IMR-90 (cell line): Measurements from ENCODE around the gene ACTMAP. TPM values are rescaled to one million over a fixed set of nuclear protein-coding genes. Genes with fewer than 3 reads are reported as not detected.

Experiments used
- ATAC-seq: fragments of 200-7000 bp; cut with Tn5 transposase; 2 replicates; pipeline ENCODE4 v1.9.1; 2020; ENCODE audit warnings: low read depth, mild to moderate bottlenecking, moderate library complexity
- BruUV-seq: library from RNA; stranded (reverse); fragments of 400-500 nt; replicated peaks from 2 replicates; lab custom pipeline; 2021; lab: Mats Ljungman, UMichigan
- CTCF ChIA-PET: fragments of 300-600 bp; formaldehyde crosslinking; extraction: SDS; loops from one replicate; lab custom pipeline; 2021; ENCODE audit warnings: antibody characterized with exemption; lab: Yijun Ruan, JAX
- POLR2A ChIA-PET: fragments of 300-600 bp; sonication (Branson Sonifier 250); formaldehyde crosslinking; loops from one replicate; lab custom pipeline; 2022; ENCODE audit warnings: antibody characterized with exemption; ENCODE audit not compliant: unreplicated experiment; lab: Charles Lee
- DNase-seq: peaks from one replicate; pipeline ENCODE4 v3.0.0; 2013
- H2AFZ ChIP-seq: replicated peaks from 2 replicates; pipeline ENCODE3; 2013; ENCODE audit warnings: low read length, mild to moderate bottlenecking; ENCODE audit not compliant: poor library complexity
- H2AK5ac ChIP-seq: 2 replicates; pipeline ENCODE4 v1.6.1; 2013; ENCODE audit warnings: low read depth, low read length, inconsistent platforms
- H2AK9ac ChIP-seq: replicated peaks from 2 replicates; pipeline ENCODE3; 2013; ENCODE audit warnings: mild to moderate bottlenecking, low read depth, low read length, moderate library complexity; ENCODE audit not compliant: poor library complexity
- H2BK120ac ChIP-seq: 2 replicates; pipeline ENCODE4 v1.6.1; 2013; ENCODE audit warnings: low read depth, low read length, inconsistent platforms
- H2BK15ac ChIP-seq: 3 replicates; pipeline ENCODE4 v1.6.1; 2013; ENCODE audit warnings: low read depth, low read length, inconsistent platforms
- H2BK20ac ChIP-seq: 2 replicates; pipeline ENCODE4 v1.6.1; 2013; ENCODE audit warnings: low read depth, mild to moderate bottlenecking, inconsistent platforms, low read length, moderate library complexity
- H2BK5ac ChIP-seq: 2 replicates; pipeline ENCODE4 v1.6.1; 2013; ENCODE audit warnings: mild to moderate bottlenecking, low read depth, low read length, inconsistent platforms; ENCODE audit not compliant: poor library complexity, severe bottlenecking
- H3K14ac ChIP-seq: replicated peaks from 2 replicates; pipeline ENCODE4 v1.6.1; 2013; ENCODE audit warnings: low read depth, low read length, inconsistent platforms
- H3K18ac ChIP-seq: 2 replicates; pipeline ENCODE4 v1.6.1; 2013; ENCODE audit warnings: low read depth, low read length, control low read depth
- H3K23ac ChIP-seq: 2 replicates; pipeline ENCODE4 v1.6.1; 2013; ENCODE audit warnings: low read depth, low read length, inconsistent platforms
- H3K27ac ChIP-seq: 2 replicates; pipeline ENCODE4 v1.5.1; 2013; ENCODE audit warnings: mild to moderate bottlenecking, control low read depth, low read length; ENCODE audit not compliant: insufficient read depth
- H3K27me3 ChIP-seq: 2 replicates; pipeline ENCODE4 v1.6.1; 2013; ENCODE audit warnings: low read length; ENCODE audit not compliant: control insufficient read depth, insufficient read depth
- H3K36me3 ChIP-seq: 2 replicates; pipeline ENCODE4 v1.6.1; 2013; ENCODE audit warnings: low read length, mixed read lengths; ENCODE audit not compliant: control insufficient read depth, insufficient read depth
- H3K4ac ChIP-seq: 2 replicates; pipeline ENCODE4 v1.6.1; 2013; ENCODE audit warnings: low read depth, low read length, inconsistent platforms
- H3K4me1 ChIP-seq: 2 replicates; pipeline ENCODE4 v1.6.1; 2013; ENCODE audit warnings: low read length, mixed read lengths; ENCODE audit not compliant: control insufficient read depth, insufficient read depth
- H3K4me2 ChIP-seq: 2 replicates; pipeline ENCODE4 v1.6.1; 2013; ENCODE audit warnings: low read depth, mild to moderate bottlenecking, control low read depth, low read length, moderate library complexity
- H3K4me3 ChIP-seq: 2 replicates; pipeline ENCODE4 v1.5.1; 2013; ENCODE audit warnings: low read depth, mild to moderate bottlenecking, control low read depth, low read length, moderate library complexity; ENCODE audit not compliant: insufficient read depth
- H3K56ac ChIP-seq: 2 replicates; pipeline ENCODE4 v1.6.1; 2013; ENCODE audit warnings: low read length, inconsistent platforms; ENCODE audit not compliant: insufficient read depth; ENCODE audit errors: extremely low read depth
- H3K79me1 ChIP-seq, 2 experiments: 2 replicates each; pipeline ENCODE4 v1.6.1; 2013; ENCODE audit warnings: low read length in 2 of 2, inconsistent platforms in 1 of 2, low read depth in 1 of 2
- H3K9ac ChIP-seq: 2 replicates; pipeline ENCODE4 v1.6.1; 2013; ENCODE audit warnings: low read depth, low read length, control low read depth
- H3K9me1 ChIP-seq: 2 replicates; pipeline ENCODE4 v1.6.1; 2013; ENCODE audit warnings: low read length, inconsistent platforms; ENCODE audit not compliant: insufficient read depth
- H3K9me3 ChIP-seq: 2 replicates; pipeline ENCODE4 v1.6.1; 2013; ENCODE audit warnings: low read length; ENCODE audit not compliant: control insufficient read depth, insufficient read depth
- H4K20me1 ChIP-seq: 2 replicates; pipeline ENCODE4 v1.6.1; 2013; ENCODE audit warnings: low read length, inconsistent platforms; ENCODE audit not compliant: insufficient read depth
- H4K5ac ChIP-seq: 2 replicates; pipeline ENCODE4 v1.6.1; 2013; ENCODE audit warnings: mild to moderate bottlenecking, low read depth, low read length, control low read depth
- H4K8ac ChIP-seq, 2 experiments: 2 replicates each; pipeline ENCODE4 v1.6.1; 2013; ENCODE audit warnings: low read depth in 2 of 2, low read length in 2 of 2, control low read depth in 1 of 2, inconsistent platforms in 1 of 2
- H4K91ac ChIP-seq: 2 replicates; pipeline ENCODE4 v1.6.1; 2013; ENCODE audit warnings: low read depth, low read length, inconsistent platforms; ENCODE audit not compliant: insufficient read depth
- CEBPB ChIP-seq: IDR thresholded peaks from 2 replicates; pipeline ENCODE4 v1.6.1; 2012; ENCODE audit warnings: low read depth, low read length, improper control_type of control experiment
- CHD1 ChIP-seq: IDR thresholded peaks from 2 replicates; pipeline ENCODE4 v1.6.1; 2012; ENCODE audit warnings: low read depth, low read length, improper control_type of control experiment
- RAD21 ChIP-seq: IDR thresholded peaks from 2 replicates; pipeline ENCODE4 v1.6.1; 2012; ENCODE audit warnings: low read length, improper control_type of control experiment
- RCOR1 ChIP-seq: IDR thresholded peaks from 2 replicates; pipeline ENCODE4 v1.6.1; 2012; ENCODE audit warnings: mild to moderate bottlenecking, low read length, improper control_type of control experiment; ENCODE audit not compliant: insufficient replicate concordance
- SMC3 ChIP-seq: fragments of 150-350 bp; IDR thresholded peaks from 2 replicates; pipeline ENCODE4 v1.6.1; 2016; ENCODE audit warnings: low read depth, mild to moderate bottlenecking, antibody characterized with exemption, low read length, moderate library complexity
- WGBS, 2 experiments: methylation state at CpG; one replicate each; pipeline versions ENCODE4 v1.1.5 to v1.1.7; 2013; ENCODE audit warnings: missing lambda C conversion rate in 2 of 2; ENCODE audit not compliant: insufficient read length in 1 of 2; ENCODE audit errors: extremely low coverage in 2 of 2; 5-methylcytosine and 5-hydroxymethylcytosine counted together
- dilution Hi-C: fragments of 300-500 bp; cut with HindIII; formaldehyde crosslinking; loops from one replicate; pipeline ENCODE4 v1.14.3; 2018; ENCODE audit warnings: low sequenced_read_pairs; ENCODE audit not compliant: unreplicated experiment
- in situ Hi-C: fragments of 300-500 bp; cut with MboI; formaldehyde crosslinking; loops from 3 replicates; pipeline ENCODE4 v1.14.3; 2019; ENCODE audit warnings: low sequenced_read_pairs, inconsistent platforms, mixed read lengths
- intact Hi-C: fragments of 100-400 bp; cut with micrococcal nuclease; formaldehyde crosslinking; loops from 2 replicates; pipeline ENCODE4 v1.10.0; 2022
- polyA plus RNA-seq, 3 experiments: library from polyadenylated mRNA; depleted of rRNA; stranded (reverse); fragments of >200 nt; gene quantifications; 2 replicates each; pipeline ENCODE4 v1.2.3, GENCODE V29; 2012; ENCODE audit warnings: low replicate concordance in 1 of 3
- total RNA-seq: library from RNA; depleted of rRNA; stranded (reverse); fragments of >200 nt; gene quantifications from 2 replicates; pipeline ENCODE4 v1.2.3, GENCODE V29; 2012

Gene ACTMAP
- total and polyA plus RNA-seq, 2 of the 4 experiments (the other 2 are of a cell fraction), result 0.54 to 5.4 TPM

DNA sequence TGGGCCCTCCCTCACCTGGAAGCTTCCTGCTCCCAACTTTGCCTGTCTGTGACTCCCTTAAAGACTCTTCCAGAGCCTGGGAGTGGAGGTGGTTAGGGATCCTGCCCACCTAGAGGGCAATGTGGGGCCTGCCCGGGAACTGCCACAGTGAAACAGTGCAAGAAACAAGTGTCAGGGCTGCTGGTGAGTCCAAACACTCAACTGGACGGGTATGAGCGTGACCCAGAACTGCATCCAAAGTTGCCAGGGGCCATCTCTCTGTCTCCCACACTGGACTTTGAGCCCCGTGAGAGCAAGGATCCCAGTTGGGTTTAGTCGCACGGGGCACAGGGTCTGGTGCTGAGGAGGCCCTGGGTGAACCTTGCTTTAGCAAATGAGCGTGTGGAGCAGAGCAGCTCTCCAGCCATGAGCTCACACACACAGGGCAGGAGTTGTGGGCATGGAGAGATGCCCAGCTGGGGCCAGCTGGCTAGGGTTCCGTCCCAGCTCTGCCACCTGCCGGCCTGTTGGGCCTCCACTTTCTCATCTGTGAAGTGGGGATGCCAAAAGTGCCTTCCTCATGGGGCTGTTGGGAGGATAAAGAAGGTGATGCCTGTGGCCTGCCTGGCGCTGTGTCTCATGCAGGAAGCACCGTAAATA, 57.0 kb downstream of the ACTMAP start:
- Histone ChIP-seq H3K9ac (no peak overlapping the region), H4K91ac (no peak overlapping the region), H2BK120ac (no peak overlapping the region), H3K36me3 (peaks cover 27% of the 10 kb centered on the region; the same call in 1 of the 2 replicates), H2BK20ac (no peak overlapping the region), H3K4me2 (no peak overlapping the region), H2AK5ac (no peak overlapping the region), H3K4ac (no peak overlapping the region), H4K8ac (no peak overlapping the region), H3K9me3 (no peaks in the 10 kb centered on the region), H2AFZ (no peak overlapping the region), H3K4me1 (peaks cover 10% of the 10 kb centered on the region), H3K27ac (no peak overlapping the region), H2BK5ac (no peak overlapping the region), H2AK9ac (no peak overlapping the region), H4K5ac (no peak overlapping the region), H3K56ac (no peak overlapping the region), H3K23ac (no peak overlapping the region), H3K4me3 (no peak overlapping the region), H3K18ac (no peak overlapping the region), H2BK15ac (no peak overlapping the region), H3K14ac (no peak overlapping the region), H3K79me1 (peaks cover 12 to 23% of the 10 kb centered on the region in 2 experiments), H4K20me1 (peaks cover 12% of the 10 kb centered on the region), H3K27me3 (no peaks in the 10 kb centered on the region), H3K9me1 (peaks cover 14% of the 10 kb centered on the region)
- no peak for ATAC-seq
- ChIA-PET CTCF (no interaction called here), POLR2A (no interaction called here)
- intact Hi-C loops, result no loop called here
- no peak for TF ChIP-seq SMC3
- no peak for TF ChIP-seq RCOR1
- TF ChIP-seq CEBPB, result no peak
- no peak for TF ChIP-seq CHD1
- no peak for TF ChIP-seq RAD21
- dilution Hi-C loops, result no loop called here
- in situ Hi-C loops, result no loop called here
- BruUV-seq, result no TSS peak
- WGBS, 2 experiments, result no CpG with 5 or more reads among the region's 11 CpGs
- DNase-seq, result no peak
